NCI-H2029 (cell line): ENCODE results near the gene ZNF598.
A peak's percentile ranks its signal among the peaks of the same experiment; 100 is the strongest.

Experiments
- DNase-seq: peaks from one replicate; lab custom pipeline; 2025; lab: John Stamatoyannopoulos, UW

Gene ZNF598

DNA sequence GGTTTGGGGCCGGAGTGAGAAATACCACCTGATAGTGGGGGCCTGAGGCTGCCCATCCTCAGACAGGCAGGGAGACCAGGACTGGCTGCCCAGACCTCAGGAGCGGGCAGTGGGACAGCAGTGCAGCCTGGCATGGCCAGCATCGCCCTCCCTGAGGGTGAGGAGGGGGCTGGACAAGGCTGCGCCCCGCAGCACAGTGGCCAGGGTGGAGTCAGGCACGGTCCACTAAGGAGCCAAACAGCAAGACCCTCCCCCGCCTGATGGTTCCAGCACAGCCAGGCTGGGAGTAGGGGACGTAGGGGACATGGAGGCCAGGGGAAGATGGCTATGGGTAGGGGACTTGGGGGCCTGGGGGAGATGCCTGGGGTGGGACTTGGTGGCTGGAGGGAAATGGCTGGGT is 3.3 kb downstream of the ZNF598 start:
- no peak for DNase-seq

- no peak for DNase-seq
Observed at GRCh38 chr16:2005646-2006045, 4.0 kb downstream of the ZNF598 start.

- no peak for DNase-seq
Observed at GRCh38 chr16:2004795-2005517, 4.7 kb downstream of the ZNF598 start.

- DNase-seq: peak; percentile 87
Observed at GRCh38 chr16:2003827-2004641, 5.6 kb downstream of the ZNF598 start.

- DNase-seq: no peak
Observed at GRCh38 chr16:2003231-2003826, 6.3 kb downstream of the ZNF598 start.

- DNase-seq: no peak
Observed at GRCh38 chr16:2002406-2003230, 7.0 kb downstream of the ZNF598 start.

DNA sequence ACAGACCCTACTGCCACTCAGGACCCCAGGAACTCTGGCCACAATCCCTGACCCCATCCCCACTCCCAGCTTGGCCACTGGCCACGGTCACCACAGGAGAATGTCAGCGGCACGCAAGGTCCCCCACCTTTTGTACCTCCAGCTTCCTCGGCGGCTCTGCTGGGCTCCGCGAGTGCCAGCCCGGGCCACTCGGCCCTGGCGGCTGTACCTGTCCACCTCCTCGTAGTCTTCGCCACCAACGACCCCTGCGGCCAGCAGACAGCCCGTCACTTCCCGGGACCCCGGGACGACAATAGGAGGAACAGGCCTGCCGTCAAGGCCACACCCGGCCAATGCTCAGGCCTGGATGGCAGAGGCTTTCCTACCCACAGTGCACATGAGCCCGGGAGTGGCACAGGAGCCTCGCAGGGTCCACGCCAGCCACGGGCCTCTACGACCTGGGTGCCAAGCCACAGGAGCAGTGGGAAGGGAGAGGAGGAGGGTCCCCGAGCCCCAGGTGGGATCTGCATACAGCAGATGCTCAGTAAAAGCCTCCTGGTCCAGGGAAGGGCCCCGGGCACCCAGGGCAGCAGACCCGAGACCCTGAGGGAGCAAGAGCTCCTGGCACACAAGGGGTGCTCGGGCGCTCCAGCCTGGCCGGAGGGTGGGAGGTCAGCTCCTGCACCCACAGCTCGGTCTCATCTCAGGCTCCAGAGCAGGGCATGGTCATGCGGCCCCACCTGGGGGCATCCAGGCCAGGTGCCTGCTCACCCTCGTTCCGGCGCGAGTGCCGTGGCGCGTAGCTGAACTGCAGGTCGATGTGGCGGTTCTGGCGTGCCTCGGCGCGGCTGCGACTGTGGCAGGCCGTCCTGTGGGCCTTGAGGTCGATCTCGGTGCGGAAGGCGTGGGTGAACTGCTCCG is 7.9 kb downstream of the ZNF598 start:
- DNase-seq: no peak

DNA sequence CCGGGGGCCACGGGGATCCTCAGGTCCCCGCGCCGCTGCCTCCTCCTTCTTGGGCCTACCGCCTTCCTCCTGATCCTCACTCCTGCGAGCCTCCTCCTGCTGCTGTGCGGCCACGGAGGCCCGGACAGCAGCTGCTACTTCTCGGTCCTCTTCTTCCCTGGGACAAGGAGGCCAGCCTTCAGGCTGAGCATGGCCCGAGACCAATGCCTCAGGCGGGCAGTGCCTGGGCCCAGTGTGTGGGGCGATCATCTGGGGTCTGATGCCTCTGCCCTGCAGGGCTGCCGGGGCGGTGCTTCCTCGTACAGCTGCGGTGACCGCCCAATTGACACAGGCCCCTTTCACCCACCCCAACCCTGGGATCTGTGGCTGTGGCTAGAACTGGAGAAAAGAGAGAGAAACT is 8.6 kb downstream of the ZNF598 start:
- no peak for DNase-seq

GRCh38 chr16:1999866-2000514 is 9.6 kb downstream of the ZNF598 start:
- no peak for DNase-seq

- no peak for DNase-seq
Observed at GRCh38 chr16:1998852-1999801, 10.5 kb downstream of the ZNF598 start.

- DNase-seq: no peak
Observed at GRCh38 chr16:1998360-1998835, 11.2 kb downstream of the ZNF598 start.

- no peak for DNase-seq
Observed at GRCh38 chr16:1997494-1998359, 11.9 kb downstream of the ZNF598 start.

GRCh38 chr16:1993731-1994131 is 15.9 kb downstream of the ZNF598 start:
- DNase-seq: peak; percentile 72

DNA sequence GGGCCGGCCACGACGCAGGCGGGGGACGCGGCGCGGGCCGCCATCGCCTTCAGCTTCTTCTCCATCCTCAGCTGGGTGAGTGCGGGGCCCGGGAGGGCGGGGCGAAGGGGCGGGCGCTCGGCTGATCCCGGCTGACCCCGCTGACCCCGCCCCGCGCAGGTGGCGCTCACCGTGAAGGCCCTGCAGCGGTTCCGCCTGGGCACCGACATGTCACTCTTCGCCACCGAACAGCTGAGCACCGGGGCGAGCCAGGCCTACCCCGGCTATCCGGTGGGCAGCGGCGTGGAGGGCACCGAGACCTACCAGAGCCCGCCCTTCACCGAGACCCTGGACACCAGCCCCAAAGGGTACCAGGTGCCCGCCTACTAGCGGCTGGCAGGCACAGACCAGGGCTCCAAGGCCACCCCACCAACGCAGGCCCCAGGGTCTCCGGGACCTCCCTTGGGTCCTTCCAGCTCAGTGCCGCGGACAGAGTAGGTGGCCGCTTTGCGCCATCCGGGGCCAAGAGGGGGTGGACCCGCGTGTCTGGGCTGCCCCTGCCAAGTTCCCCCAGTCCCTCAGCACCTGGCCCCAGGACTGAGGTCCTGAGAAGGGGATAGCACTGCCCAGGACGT is 16.8 kb downstream of the ZNF598 start:
- DNase-seq: no peak

DNA sequence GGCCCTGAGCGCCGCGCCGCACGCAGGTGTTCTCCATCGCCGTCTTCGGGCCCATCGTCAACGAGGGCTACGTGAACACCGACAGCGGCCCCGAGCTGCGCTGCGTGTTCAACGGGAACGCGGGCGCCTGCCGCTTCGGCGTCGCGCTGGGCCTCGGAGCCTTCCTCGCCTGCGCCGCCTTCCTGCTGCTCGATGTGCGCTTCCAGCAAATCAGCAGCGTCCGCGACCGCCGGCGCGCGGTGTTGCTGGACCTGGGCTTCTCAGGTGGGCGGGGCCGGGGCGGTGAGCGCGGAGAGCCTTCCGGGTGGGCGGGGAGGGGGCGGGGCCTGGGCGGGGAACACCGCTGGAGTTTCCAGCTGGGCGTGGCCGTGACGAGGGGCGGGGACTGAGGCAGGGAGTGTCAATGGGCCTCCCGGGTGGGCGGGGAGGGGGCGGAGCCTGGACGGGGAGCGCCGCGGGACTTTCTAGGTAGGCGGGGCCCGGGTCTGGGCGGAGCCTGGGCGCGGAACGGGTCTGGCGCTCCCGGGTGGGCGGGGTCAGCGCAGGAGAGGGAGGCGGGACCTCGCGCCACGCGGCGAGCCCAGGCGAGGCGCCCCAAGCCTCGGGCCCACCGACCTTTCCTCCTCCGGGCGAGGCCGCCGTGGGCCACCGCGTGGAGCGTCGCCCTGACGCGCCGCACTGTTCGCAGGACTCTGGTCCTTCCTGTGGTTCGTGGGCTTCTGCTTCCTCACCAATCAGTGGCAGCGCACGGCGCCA is 17.5 kb downstream of the ZNF598 start:
- DNase-seq: no peak

DNA sequence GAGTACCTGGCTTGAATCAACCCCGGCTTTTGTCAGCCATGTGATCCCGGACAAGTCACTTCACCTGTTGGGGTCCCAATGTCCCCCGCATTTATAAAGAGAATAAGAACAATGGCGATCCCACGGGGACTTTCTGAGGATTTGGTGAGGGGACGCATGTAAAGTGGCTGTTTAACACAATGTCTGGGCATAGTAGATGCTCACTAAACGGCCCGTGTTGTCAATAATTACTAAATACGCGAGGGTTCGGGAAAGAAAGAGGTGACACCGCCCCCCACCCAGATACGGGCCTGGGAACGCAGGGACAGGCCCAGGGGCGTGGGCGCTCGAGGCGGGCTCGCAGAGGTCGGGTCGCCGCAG is 18.1 kb downstream of the ZNF598 start:
- DNase-seq: no peak

GRCh38 chr16:1991135-1991551 is 18.5 kb downstream of the ZNF598 start:
- DNase-seq: no peak
